Nephron (organoid): ENCODE results near the gene HTT.

ENCODE experiments used
- H3K27ac Mint-ChIP-seq, 3 experiments: 2 replicates each; pipeline ENCODE4 v1.8.0; 2020; ENCODE audit warnings: mixed read lengths in 3 of 3, mild to moderate bottlenecking in 2 of 3, moderate library complexity in 1 of 3
- H3K27me3 Mint-ChIP-seq: 2 replicates; pipeline ENCODE4 v1.8.0; 2021; ENCODE audit warnings: low read depth, mild to moderate bottlenecking, moderate library complexity, mixed read lengths
- H3K36me3 Mint-ChIP-seq: 2 replicates; pipeline ENCODE4 v1.8.0; 2020; ENCODE audit warnings: low read depth, mixed read lengths
- H3K4me1 Mint-ChIP-seq: 2 replicates; pipeline ENCODE4 v1.8.0; 2020; ENCODE audit warnings: mixed read lengths
- H3K4me3 Mint-ChIP-seq, 3 experiments: 2 replicates each; pipeline ENCODE4 v1.8.0; 2020; ENCODE audit warnings: mild to moderate bottlenecking in 3 of 3, mixed read lengths in 3 of 3, moderate library complexity in 2 of 3
- H3K9me3 Mint-ChIP-seq: 2 replicates; pipeline ENCODE4 v1.8.0; 2020; ENCODE audit warnings: mixed read lengths
- CTCF ChIP-seq, 3 experiments: fragments of 200-600 bp; sonication (generic); IDR thresholded peaks; one replicate each; pipeline ENCODE4 v1.5.0; 2021; ENCODE audit warnings: antibody characterized with exemption in 3 of 3; ENCODE audit not compliant: unreplicated experiment in 3 of 3

HTT gene

GRCh38 chr4:3031357-3032082, 43.0 kb upstream of the HTT start:
- Mint-ChIP-seq H3K27ac (no peak overlapping the region), H3K36me3 (no peaks in the 10 kb centered on the region), H3K9me3 (no peaks in the 10 kb centered on the region), H3K4me1 (peaks cover 15% of the 10 kb centered on the region), H3K27me3 (no peaks in the 10 kb centered on the region), H3K4me3 (no peak overlapping the region)
- no peak for TF ChIP-seq CTCF (IDR thresholded peaks at IDR 0.05; ENCODE audit: unreplicated experiment in 3 of 3)

DNA sequence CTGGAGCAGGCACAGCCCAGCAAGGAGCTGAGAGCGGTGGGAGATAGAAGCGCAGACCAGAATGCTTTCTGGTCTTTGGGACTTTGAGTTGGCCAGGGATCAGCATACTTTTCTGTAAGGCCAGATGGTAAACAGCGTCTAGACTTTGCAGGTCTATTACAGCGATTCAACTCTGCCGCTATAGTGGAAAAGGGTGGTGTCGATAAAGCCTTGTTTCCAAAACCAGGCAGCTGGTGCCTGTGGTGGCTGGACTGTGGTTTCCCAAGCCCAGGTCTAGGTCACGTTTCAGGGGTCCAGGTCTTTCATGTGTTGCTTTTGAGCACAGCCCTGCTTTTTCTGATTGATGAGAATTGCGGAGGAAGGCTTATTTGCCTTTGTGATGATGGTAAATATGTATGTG, 40.2 kb upstream of the HTT start:
- peaks cover 9% of the 10 kb centered on the region for H3K27me3 Mint-ChIP-seq
- no peak for TF ChIP-seq CTCF (IDR thresholded peaks at IDR 0.05; ENCODE audit: unreplicated experiment in 3 of 3)
- no peak overlapping the region for H3K4me3 Mint-ChIP-seq
- H3K27ac Mint-ChIP-seq = no peak overlapping the region
- H3K9me3 Mint-ChIP-seq = no peaks in the 10 kb centered on the region
- H3K4me1 Mint-ChIP-seq = peaks cover 33% of the 10 kb centered on the region
- H3K36me3 Mint-ChIP-seq = no peaks in the 10 kb centered on the region

DNA sequence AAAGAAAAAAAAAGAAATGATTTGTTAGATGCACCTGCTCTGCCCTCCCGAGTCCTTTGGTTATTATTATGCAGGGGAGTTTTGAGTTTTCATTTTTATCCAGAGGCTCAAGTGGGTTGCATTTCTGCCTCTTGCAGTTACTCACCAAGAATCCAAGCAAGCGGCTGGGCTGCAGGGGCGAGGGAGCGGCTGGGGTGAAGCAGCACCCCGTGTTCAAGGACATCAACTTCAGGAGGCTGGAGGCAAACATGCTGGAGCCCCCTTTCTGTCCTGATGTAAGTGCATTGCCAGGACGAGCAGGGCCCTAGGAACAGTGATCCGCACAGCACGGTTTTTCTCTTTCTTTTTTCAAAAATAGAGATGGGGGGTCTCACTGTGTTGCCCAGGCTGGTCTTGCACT, 39.2 kb upstream of the HTT start:
- H3K4me3 Mint-ChIP-seq = no peak overlapping the region

DNA sequence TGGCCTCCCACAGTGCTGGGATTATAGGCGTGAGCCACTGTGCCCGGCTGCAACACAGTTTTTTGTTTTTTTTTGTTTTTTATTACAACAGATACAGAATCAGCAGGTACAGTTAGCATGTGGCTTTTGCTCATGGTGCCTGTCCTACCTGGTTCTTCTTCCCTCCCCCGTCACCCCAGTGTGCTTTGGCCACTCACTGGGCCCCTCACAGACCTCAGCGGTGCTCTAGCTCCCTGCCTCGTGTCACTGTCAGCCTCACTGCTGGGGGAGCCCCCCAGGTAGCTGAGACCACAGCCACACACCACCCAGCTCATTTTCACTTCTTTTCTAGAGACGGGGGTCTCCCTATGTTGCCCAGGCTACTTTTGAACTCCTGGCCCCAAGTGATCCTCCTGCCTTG, 38.8 kb upstream of the HTT start:
- no peak for TF ChIP-seq CTCF (IDR thresholded peaks at IDR 0.05; ENCODE audit: unreplicated experiment in 3 of 3)

More for the DNA sequence above, 39.2 kb upstream of the HTT start:
- H3K36me3 Mint-ChIP-seq = no peaks in the 10 kb centered on the region
- H3K27me3 Mint-ChIP-seq = peaks cover 11% of the 10 kb centered on the region
- no peak for TF ChIP-seq CTCF (IDR thresholded peaks at IDR 0.05; ENCODE audit: unreplicated experiment in 3 of 3)
- no peak overlapping the region for H3K27ac Mint-ChIP-seq
- peaks cover 33% of the 10 kb centered on the region for H3K4me1 Mint-ChIP-seq
- no peaks in the 10 kb centered on the region for H3K9me3 Mint-ChIP-seq

GRCh38 chr4:3036131-3036952, 38.1 kb upstream of the HTT start:
- Mint-ChIP-seq H3K27ac (no peak overlapping the region), H3K4me1 (peaks cover 29% of the 10 kb centered on the region), H3K36me3 (no peaks in the 10 kb centered on the region), H3K4me3 (no peak overlapping the region), H3K9me3 (no peaks in the 10 kb centered on the region), H3K27me3 (peaks cover 11% of the 10 kb centered on the region)
- no peak for TF ChIP-seq CTCF (IDR thresholded peaks at IDR 0.05; ENCODE audit: unreplicated experiment in 3 of 3)

More for the DNA sequence above, 38.8 kb upstream of the HTT start:
- Mint-ChIP-seq H3K4me1 (peaks cover 32% of the 10 kb centered on the region), H3K27me3 (peaks cover 11% of the 10 kb centered on the region), H3K4me3 (no peak overlapping the region), H3K27ac (no peak overlapping the region), H3K9me3 (no peaks in the 10 kb centered on the region), H3K36me3 (no peaks in the 10 kb centered on the region)
